Nucleus accumbens (tissue), 56 donors: Measurements from ENCODE around the gene CACTIN.
"Not testable (repeated sequence)": the region's sequence is repeated elsewhere in the genome, so short reads cannot be mapped to it uniquely, and the experiment has no call there.

ENCODE experiments used
- DNase-seq, 56 donors: peaks; one replicate each; lab custom pipeline; 2025; lab: John Stamatoyannopoulos, UW

The CACTIN gene

GRCh38 chr19:3575949-3576673 is 50.5 kb downstream of the CACTIN start:
- DNase-seq, result no peak

GRCh38 chr19:3575260-3575741 is 51.3 kb downstream of the CACTIN start:
- DNase-seq, result peak in 5 of 56 donors; percentile 10 to 32 (median 22)

- DNase-seq, result peak in 49 of 56 donors; percentile 6 to 87 (median 58)
These were observed 52.5 kb downstream of the CACTIN start for GRCh38 chr19:3573858-3574637.

- peak in 1 of 56 donors; percentile 54 for DNase-seq
These were observed 53.3 kb downstream of the CACTIN start for GRCh38 chr19:3573162-3573857.

- DNase-seq, result peak in 1 of 56 donors; percentile 70
These were observed 53.8 kb downstream of the CACTIN start, which contains the start of gene HMG20B for GRCh38 chr19:3572855-3573161. HMG20B (plus strand) TSS chr19:3572944; CDS start chr19:3573310, 366 bp downstream.

- peak; percentile 80 to 100 (median 99) for DNase-seq
These were observed 54.3 kb downstream of the CACTIN start for GRCh38 chr19:3572132-3572854.

- DNase-seq, result peak in 41 of 56 donors; percentile 5 to 81 (median 53)
These were observed 56.0 kb downstream of the CACTIN start for GRCh38 chr19:3570606-3571011.

GRCh38 chr19:3570042-3570441 is 56.5 kb downstream of the CACTIN start:
- DNase-seq, result not testable (repeated sequence)

GRCh38 chr19:3565139-3565538 is 61.5 kb downstream of the CACTIN start:
- no peak for DNase-seq

- DNase-seq, result no peak
These were observed 62.7 kb downstream of the CACTIN start for GRCh38 chr19:3563709-3564524.
